ENCODE measurements around the gene PLEKHA7.
"Not testable (repeated sequence)": the region's sequence is repeated elsewhere in the genome, so short reads cannot be mapped to it uniquely, and the experiment has no call there.

Gene PLEKHA7

DNA sequence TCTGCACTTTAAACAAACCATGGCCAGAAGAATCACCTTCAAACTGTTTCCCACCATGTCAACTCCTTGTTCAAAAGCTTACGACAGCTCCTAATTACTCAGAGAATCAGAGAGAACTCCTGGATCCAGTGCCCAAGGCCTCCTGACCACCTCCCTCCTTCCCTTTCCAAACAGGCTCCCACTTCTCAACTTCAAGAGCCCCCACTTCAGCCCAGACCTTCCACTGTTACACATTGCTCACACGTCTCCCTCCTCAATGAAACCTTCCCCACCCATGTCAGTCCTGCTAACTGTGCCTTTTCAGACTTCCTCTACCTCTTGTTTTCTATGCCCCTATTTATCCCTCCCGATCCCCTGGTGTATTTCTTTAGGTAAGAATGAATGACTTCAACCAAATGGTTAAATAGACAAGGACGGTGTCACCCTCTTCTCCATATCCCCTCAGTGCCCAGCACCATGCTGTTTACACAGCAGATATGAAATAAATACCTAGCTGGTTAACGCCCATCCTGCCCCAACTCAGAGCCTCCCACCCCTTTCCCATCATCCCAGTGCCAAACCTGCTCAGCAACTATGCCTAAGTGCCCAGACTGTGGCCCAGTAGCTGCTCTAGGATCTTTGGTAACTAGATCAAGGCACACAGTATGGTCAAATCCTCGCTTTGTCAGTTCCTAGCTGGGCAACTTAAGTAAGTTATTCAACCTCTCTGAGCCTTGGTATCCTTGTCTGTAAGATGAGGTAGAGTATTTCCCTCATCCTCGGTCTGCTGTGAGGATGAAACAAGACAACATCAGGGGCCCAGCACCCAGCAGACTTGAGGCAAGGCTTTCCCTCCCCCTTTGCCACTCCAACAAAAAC, 36.8 kb downstream of the PLEKHA7 start:
- Mint-ChIP-seq H3K4me1 (ENCODE audit: low read depth) (no peaks in the 10 kb centered on the region), H3K36me3 (ENCODE audit: low read depth) (no peaks in the 10 kb centered on the region), H3K9me3 (no peaks in the 10 kb centered on the region), H3K27ac (no peak overlapping the region), H3K27me3 (ENCODE audit: low read depth) (peaks cover 13% of the 10 kb centered on the region), H3K4me3 (no peak overlapping the region)
- DNase-seq (ENCODE audit: low spot score) = no peak

DNA sequence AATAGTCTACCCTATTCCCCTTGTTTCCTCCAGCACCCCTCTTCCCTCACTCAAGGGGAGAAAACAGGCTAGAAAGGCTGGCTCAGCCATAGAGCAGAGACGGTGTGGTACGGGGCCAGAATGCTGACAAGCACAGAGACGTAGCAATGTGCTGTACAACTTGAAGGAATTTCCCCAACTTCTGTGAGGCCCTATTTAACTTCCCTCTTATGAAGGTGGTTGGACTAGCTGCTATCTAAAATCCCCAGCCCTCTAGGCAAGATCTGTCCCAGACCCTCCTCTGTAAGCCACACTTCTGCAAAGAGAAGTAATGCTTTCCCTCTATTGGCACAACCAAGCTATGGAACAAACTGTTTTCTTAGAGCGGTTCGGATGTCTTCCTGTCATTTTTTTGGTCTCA, 37.8 kb downstream of the PLEKHA7 start:
- peaks cover 13% of the 10 kb centered on the region for H3K27me3 Mint-ChIP-seq (ENCODE audit: low read depth)
- H3K27ac Mint-ChIP-seq = no peak overlapping the region
- no peaks in the 10 kb centered on the region for H3K4me1 Mint-ChIP-seq (ENCODE audit: low read depth)
- H3K9me3 Mint-ChIP-seq = no peaks in the 10 kb centered on the region
- no peak for DNase-seq (ENCODE audit: low spot score)
- no peak overlapping the region for H3K4me3 Mint-ChIP-seq
- no peaks in the 10 kb centered on the region for H3K36me3 Mint-ChIP-seq (ENCODE audit: low read depth)

DNA sequence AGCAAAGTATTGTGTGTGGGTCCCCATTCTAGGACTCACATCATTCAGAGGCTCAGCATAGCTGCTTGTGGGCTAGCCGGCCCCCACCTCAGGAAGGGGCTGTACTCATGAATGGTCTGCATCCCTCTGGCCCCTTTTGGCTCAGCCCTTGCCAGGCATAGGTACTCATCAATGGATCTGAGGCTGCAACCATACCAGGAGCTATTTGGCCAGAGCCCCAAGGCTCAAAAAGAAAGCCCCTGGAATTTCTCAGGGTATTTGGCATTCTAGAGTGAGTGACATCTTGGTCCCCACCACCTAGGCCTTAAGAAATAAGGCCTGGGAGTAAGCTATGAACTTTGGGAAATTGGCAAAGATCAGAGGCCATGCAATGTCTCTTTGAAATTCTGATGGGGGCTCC, 38.3 kb downstream of the PLEKHA7 start:
- Mint-ChIP-seq H3K27me3 (ENCODE audit: low read depth) (peaks cover 14% of the 10 kb centered on the region), H3K9me3 (no peaks in the 10 kb centered on the region), H3K4me3 (no peak overlapping the region), H3K36me3 (ENCODE audit: low read depth) (no peaks in the 10 kb centered on the region), H3K27ac (no peak overlapping the region), H3K4me1 (ENCODE audit: low read depth) (no peaks in the 10 kb centered on the region)
- no peak for DNase-seq (ENCODE audit: low spot score)

DNA sequence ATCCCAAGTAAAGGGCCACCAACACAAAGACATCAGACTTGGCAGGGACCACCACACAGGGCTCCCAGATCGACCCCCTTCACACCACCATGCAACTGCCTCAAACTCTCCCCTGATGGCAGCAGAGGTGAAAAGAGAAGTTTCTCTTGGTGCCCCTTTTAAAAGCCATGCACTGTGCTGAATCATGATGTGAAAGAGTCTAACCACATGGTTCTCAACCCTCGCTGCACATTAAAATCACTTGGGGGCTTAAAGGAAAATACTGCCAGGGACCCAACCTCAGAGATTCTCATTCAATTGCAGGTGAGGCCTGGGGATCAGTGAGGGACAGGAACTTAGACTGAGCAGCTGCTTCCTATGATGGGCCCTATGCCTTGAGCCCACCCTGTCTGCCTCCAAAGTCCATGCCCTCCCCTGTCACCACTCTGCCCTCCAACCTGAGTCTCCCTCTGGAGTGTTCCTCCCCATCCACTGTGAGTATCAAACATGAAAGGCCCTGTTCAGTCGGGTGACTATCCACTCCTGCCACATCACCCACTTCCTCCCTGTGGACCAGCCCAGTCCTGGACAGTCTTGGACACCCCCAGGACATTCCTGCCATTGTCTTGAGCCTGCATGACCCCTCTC, 40.8 kb downstream of the PLEKHA7 start:
- Mint-ChIP-seq H3K4me1 (ENCODE audit: low read depth) (peaks cover 10% of the 10 kb centered on the region), H3K4me3 (no peak overlapping the region), H3K27ac (no peak overlapping the region)

DNA sequence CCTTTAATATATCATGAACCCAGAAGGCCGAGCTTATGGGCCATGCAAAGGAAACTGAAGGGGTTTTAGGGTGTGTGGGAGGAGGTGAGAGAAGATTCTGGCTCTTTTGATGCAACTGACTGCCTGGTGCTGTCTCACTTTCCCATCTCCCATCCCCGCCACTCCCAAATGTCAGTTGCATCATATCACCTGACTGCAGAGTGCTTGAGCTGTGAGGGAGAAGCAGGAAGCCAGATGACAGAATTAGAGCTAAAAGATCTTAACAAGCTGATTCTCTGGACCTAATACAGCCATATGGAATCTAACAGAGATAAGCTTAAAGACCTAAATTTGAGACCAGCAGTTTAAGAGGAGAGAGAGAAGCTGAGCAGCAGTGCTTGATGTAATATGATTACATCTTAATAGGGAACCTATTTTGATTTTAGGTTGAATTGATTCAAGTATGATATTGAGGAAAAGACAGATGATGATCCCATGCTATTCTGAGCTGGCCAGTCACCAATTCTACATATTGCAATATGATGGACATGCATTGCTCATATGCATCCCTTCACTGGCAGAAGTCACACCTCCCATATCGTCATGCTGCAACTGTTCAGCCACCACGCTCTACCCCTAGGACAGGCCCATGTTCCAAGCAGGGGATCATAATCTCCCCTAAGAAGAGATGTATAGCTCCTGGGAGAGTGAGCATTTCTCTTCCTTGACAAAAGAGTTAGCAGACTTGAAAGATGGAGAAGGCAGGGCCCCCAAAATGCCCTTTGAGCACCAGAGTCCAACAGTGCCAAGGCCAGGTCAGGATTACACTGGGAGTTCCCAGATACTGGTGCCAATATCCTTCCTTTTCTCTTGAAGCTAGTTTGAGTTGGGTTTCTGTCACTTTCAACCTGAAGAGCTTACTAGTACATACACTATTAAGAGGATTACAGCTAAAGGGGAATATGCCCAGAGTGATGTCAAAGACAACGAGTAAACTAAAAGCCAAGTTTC, 44.9 kb downstream of the PLEKHA7 start:
- H3K4me3 Mint-ChIP-seq = no peak overlapping the region
- H3K9me3 Mint-ChIP-seq = no peaks in the 10 kb centered on the region
- H3K4me1 Mint-ChIP-seq (ENCODE audit: low read depth) = peaks cover 13% of the 10 kb centered on the region
- H3K27me3 Mint-ChIP-seq (ENCODE audit: low read depth) = peaks cover 2% of the 10 kb centered on the region
- no peak overlapping the region for H3K27ac Mint-ChIP-seq
- no peaks in the 10 kb centered on the region for H3K36me3 Mint-ChIP-seq (ENCODE audit: low read depth)
- no peak for DNase-seq (ENCODE audit: low spot score)

More for the DNA sequence above, 40.8 kb downstream of the PLEKHA7 start:
- Mint-ChIP-seq H3K27me3 (ENCODE audit: low read depth) (peaks cover 15% of the 10 kb centered on the region), H3K9me3 (no peaks in the 10 kb centered on the region), H3K36me3 (ENCODE audit: low read depth) (no peaks in the 10 kb centered on the region)
- DNase-seq (ENCODE audit: low spot score) = no peak

DNA sequence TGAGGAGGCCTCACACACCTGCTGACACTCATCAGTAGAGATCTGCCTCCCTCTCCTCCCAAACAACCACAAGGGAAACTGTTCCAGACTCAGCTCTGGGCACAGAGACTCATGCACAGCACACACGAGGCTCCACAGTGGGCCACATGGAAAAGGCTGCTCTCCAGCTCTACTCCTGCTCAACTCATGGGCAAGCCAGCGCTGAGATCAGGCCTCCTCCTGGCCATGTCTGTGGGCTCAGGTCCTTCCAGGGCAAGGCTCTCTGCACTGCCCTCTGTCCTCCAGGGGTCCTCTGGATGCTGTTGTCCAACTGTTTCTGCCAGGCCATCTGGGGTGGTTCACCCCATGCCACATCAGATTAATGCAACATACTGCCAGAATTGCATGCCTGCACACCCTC, 46.0 kb downstream of the PLEKHA7 start:
- DNase-seq (ENCODE audit: low spot score) = no peak
- H3K4me3 Mint-ChIP-seq = no peak overlapping the region
- no peak overlapping the region for H3K27ac Mint-ChIP-seq
- no peaks in the 10 kb centered on the region for H3K9me3 Mint-ChIP-seq
- H3K36me3 Mint-ChIP-seq (ENCODE audit: low read depth) = no peaks in the 10 kb centered on the region
- H3K4me1 Mint-ChIP-seq (ENCODE audit: low read depth) = peaks cover 14% of the 10 kb centered on the region
- peaks cover 2% of the 10 kb centered on the region for H3K27me3 Mint-ChIP-seq (ENCODE audit: low read depth)

DNA sequence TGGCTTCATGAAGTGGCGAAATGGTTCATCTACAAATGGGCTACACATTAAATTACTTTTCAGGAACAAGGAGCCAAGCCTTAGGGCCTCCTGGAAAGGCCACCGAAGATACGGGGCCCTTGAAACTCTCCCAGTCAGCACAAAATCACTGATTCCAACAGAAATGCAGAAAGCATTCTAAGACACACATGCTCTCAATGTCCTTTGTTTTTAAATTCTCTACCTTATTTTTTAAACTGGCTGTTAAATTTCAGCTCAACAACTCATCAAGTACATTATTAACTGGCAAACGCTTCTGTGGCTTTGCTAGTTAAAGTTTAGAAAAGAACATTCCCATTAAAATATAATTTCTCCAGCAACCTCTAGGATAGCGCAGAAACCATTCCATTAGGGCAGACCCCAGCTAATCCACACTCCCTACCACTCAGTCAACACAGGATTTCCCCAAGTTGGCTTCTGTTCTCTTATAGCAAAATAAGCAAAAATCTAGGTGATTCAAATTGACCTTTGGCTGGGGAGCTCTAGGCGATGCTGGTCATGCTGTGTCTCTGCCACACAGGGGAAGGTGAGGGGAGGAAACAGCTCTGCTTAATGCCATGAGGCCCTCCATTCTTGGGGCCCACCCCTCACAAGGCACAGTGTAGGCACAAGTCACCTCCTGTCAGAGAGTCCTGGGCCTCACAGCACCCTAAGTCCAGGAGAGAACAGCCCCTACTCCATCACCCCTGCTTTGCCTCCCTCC, 47.1 kb downstream of the PLEKHA7 start:
- Mint-ChIP-seq H3K27ac (no peak overlapping the region), H3K4me1 (ENCODE audit: low read depth) (peaks cover 14% of the 10 kb centered on the region), H3K4me3 (no peak overlapping the region), H3K36me3 (ENCODE audit: low read depth) (no peaks in the 10 kb centered on the region), H3K27me3 (ENCODE audit: low read depth) (peaks cover 2% of the 10 kb centered on the region), H3K9me3 (no peaks in the 10 kb centered on the region)
- DNase-seq (ENCODE audit: low spot score) = no peak

DNA sequence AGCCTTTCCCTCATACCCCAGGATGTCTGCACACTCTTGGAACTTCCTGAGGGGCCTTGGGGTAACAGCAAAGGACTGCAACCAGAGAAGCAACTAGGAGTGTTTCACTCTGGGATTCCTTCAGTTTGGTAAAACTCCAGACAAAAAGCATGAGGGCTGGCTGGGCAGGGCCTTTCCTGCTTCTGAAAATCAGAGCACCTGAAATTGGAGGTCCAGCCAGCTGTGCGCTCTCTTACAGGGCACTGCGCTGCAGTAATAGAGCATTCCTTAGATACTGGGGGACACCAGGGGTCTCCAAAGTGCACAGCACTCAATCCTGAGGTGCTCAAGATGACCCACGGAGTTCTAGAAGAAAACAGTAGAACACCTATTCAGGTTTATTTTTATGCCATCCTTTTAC, 49.7 kb downstream of the PLEKHA7 start:
- H3K4me3 Mint-ChIP-seq = no peak overlapping the region
- no peak overlapping the region for H3K27ac Mint-ChIP-seq
- DNase-seq (ENCODE audit: low spot score) = no peak
- H3K36me3 Mint-ChIP-seq (ENCODE audit: low read depth) = no peaks in the 10 kb centered on the region
- H3K4me1 Mint-ChIP-seq (ENCODE audit: low read depth) = peaks cover 11% of the 10 kb centered on the region
- no peaks in the 10 kb centered on the region for H3K27me3 Mint-ChIP-seq (ENCODE audit: low read depth)
- H3K9me3 Mint-ChIP-seq = no peaks in the 10 kb centered on the region

DNA sequence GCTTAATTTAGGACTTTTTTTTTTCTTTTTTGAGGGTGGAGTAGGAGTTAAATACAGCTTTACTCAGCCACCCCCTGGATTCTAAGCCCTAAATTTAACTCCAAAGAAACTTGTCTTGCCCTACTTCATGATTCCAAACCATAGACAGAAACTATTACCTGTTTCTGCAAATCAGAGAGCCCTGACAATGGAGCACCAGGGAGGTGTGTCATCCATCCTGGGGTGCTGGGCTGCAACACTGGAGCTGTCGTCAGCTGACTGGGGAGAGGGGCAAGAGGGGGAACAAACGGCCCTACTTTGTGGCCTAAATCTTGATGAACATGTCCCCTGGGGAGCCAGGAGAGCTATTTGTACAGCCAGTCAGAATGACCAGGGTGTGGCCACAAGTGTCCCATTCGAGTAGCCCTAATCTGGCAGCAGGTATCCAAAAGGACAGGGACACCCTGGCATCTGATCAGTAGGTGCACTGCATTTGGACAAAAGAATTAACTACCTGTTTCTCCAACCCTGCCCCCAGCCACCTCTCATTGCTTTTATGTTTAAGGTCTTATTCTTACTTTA, 50.8 kb downstream of the PLEKHA7 start:
- DNase-seq (ENCODE audit: low spot score) = no peak
- no peak overlapping the region for H3K4me3 Mint-ChIP-seq
- no peaks in the 10 kb centered on the region for H3K36me3 Mint-ChIP-seq (ENCODE audit: low read depth)
- no peaks in the 10 kb centered on the region for H3K9me3 Mint-ChIP-seq
- no peak overlapping the region for H3K27ac Mint-ChIP-seq
- H3K4me1 Mint-ChIP-seq (ENCODE audit: low read depth) = peaks cover 4% of the 10 kb centered on the region
- H3K27me3 Mint-ChIP-seq (ENCODE audit: low read depth) = no peaks in the 10 kb centered on the region

DNA sequence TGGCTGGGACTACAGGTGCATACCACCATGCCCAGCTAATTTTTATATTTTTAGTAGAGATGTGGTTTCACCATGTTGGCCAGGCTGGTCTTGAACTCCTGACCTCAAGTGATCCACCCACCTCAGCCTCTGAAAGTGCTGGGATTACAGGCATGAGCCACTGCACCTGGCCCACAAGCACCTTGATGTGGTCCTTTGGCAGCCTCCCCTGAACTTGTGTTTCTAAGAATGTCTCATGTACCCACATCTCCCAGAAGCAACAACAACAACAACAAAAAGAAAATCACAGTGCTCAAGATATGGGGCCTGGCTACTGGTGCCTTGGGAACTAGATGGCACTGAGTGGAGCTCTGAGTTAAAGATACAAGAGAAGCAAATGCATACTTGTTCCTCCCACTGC, 51.6 kb downstream of the PLEKHA7 start:
- H3K4me1 Mint-ChIP-seq (ENCODE audit: low read depth); DNase-seq (ENCODE audit: low spot score); H3K9me3 Mint-ChIP-seq; H3K27me3 Mint-ChIP-seq (ENCODE audit: low read depth); H3K4me3 Mint-ChIP-seq; H3K27ac Mint-ChIP-seq; H3K36me3 Mint-ChIP-seq (ENCODE audit: low read depth): not testable (repeated sequence)

DNA sequence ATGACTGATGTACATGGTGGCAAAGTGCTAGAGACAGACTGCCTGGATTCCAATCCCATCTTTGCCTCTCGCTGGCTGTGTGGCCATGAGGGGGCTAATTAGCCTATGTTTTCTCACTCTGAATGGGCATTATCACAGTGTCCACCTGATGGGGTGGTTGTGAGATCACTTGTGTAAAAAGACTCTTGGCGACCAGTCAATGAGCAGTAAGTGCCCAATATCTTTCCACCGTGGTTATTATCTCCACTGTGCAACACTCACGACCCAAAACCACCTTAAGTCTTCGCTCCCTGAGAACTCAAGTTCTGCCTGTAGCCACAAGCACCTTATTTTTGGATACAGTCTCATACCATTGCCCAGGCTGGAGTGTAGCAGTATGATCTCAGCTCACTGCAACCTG, 52.1 kb downstream of the PLEKHA7 start:
- no peak overlapping the region for H3K27ac Mint-ChIP-seq
- H3K4me3 Mint-ChIP-seq = no peak overlapping the region
- no peaks in the 10 kb centered on the region for H3K27me3 Mint-ChIP-seq (ENCODE audit: low read depth)
- H3K4me1 Mint-ChIP-seq (ENCODE audit: low read depth) = peaks cover 2% of the 10 kb centered on the region
- H3K36me3 Mint-ChIP-seq (ENCODE audit: low read depth) = no peaks in the 10 kb centered on the region
- H3K9me3 Mint-ChIP-seq = no peaks in the 10 kb centered on the region
- no peak for DNase-seq (ENCODE audit: low spot score)

DNA sequence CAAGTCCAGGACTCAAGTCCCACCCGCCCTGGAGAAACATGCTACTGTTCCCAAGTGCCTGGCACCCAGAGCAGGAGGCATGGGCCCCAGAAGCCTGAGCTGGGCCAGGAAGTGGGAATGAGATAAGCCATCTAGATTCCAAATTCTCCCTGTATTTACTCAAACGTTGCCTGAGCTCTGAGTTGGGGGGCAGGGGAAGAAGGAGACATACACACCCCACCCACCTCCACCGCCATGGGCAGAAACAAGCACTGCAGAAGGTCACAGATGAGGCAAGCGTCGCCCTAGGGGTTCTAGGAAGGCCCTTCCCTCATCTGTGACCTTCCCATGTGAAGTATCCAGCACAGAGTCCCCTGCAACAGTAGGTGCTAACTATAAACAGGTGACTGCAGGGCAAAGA, 54.0 kb downstream of the PLEKHA7 start:
- Mint-ChIP-seq H3K27ac (no peak overlapping the region), H3K36me3 (ENCODE audit: low read depth) (no peaks in the 10 kb centered on the region), H3K9me3 (no peaks in the 10 kb centered on the region), H3K27me3 (ENCODE audit: low read depth) (peaks cover 2% of the 10 kb centered on the region), H3K4me1 (ENCODE audit: low read depth) (peaks cover 2% of the 10 kb centered on the region), H3K4me3 (no peak overlapping the region)
- DNase-seq (ENCODE audit: low spot score) = no peak

DNA sequence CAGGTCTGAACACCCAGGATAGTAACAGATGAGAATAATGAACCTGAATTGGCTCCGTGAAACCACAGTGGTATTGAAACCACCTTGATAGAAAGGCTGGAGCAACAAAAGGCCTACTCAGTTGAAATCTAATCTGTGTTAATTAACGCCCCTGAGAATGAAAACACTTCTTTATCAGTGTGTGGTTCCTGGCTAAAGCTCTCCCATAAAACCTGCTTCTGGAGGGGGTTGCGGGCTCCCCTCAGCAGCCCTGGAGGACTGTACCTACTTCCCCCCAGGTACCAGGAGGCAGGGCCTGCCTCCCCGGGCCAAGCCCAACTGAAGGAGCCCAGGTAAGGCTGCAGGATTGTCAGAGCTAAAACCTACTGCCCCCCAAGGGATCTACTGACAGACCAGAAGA, 54.6 kb downstream of the PLEKHA7 start:
- DNase-seq (ENCODE audit: low spot score) = no peak
- Mint-ChIP-seq H3K4me3 (no peak overlapping the region), H3K9me3 (no peaks in the 10 kb centered on the region), H3K36me3 (ENCODE audit: low read depth) (no peaks in the 10 kb centered on the region), H3K27ac (no peak overlapping the region), H3K4me1 (ENCODE audit: low read depth) (peaks cover 2% of the 10 kb centered on the region), H3K27me3 (ENCODE audit: low read depth) (peaks cover 3% of the 10 kb centered on the region)
